Dedifferentiated amniotic fluid mesenchymal stem cell (primary cell): ENCODE data around the gene GALR3.

ENCODE experiments used
- DNase-seq: peaks from one replicate; pipeline ENCODE4 v3.0.0-alpha.2; 2016; ENCODE audit errors: extremely low spot score

Gene GALR3

GRCh38 chr22:37870273-37870672 is 47.1 kb downstream of the GALR3 start:
- no peak for DNase-seq
